Pancreas (tissue), 10 donors: ENCODE measurements around the gene TBC1D9. TPM values are rescaled to one million over a fixed set of nuclear protein-coding genes. Genes with fewer than 3 reads are reported as not detected.
A peak's percentile ranks its signal among the peaks of the same experiment; 100 is the strongest.

Experiments used
- ATAC-seq, 4 donors: fragments of 200-7000 bp; cut with Tn5 transposase; one replicate each; pipeline versions ENCODE4 v1.8.0 to v1.9.1; 2020; ENCODE audit warnings: mild to moderate bottlenecking in 4 of 4, moderate library complexity in 4 of 4
- DNase-seq, 6 donors: peaks; one replicate each; pipeline ENCODE4 v3.0.0-alpha.2; 2020
- FAIRE-seq: peaks from 2 replicates; lab custom pipeline; 2012; peaks lifted over from hg19 to GRCh38; lab: Jason Lieb, UNC
- H3K27ac ChIP-seq, 4 donors: fragments of 200-600 bp; sonication (generic); 1 replicate in 3 of 4; 2 replicates in 1 of 4; pipeline versions ENCODE4 v1.5.0 to v1.8.0; 2020
- H3K27me3 ChIP-seq, 4 donors: fragments of 200-600 bp; one replicate each; pipeline ENCODE4 v1.8.0; 2021
- H3K36me3 ChIP-seq, 3 donors: fragments of 200-600 bp; sonication (generic) in 1 of 3; one replicate each; pipeline versions ENCODE4 v1.5.0 to v1.8.0; 2020 to 2021
- H3K4me1 ChIP-seq, 3 donors: fragments of 200-600 bp; one replicate each; pipeline ENCODE4 v1.8.0; 2021
- H3K4me3 ChIP-seq, 4 donors: fragments of 200-600 bp; sonication (generic) in 2 of 4; one replicate each; pipeline versions ENCODE4 v1.5.0 to v1.8.0; 2020 to 2021
- H3K9me3 ChIP-seq, 4 donors: fragments of 200-600 bp; one replicate each; pipeline ENCODE4 v1.8.0; 2021
- CTCF ChIP-seq, 4 donors: fragments of 200-600 bp; sonication (generic) in 3 of 4; IDR thresholded peaks; one replicate each; pipeline versions ENCODE4 v1.5.0 to v1.8.0; 2021; ENCODE audit warnings: antibody characterized with exemption in 4 of 4
- WGBS, 2 donors: extraction: QIAGEN DNeasy Blood & Tissue Kit; methylation state at CpG; one replicate each; pipeline ENCODE4 v1.1.7; 2013; 5-methylcytosine and 5-hydroxymethylcytosine counted together
- intact Hi-C, 3 donors: fragments of 100-400 bp; cut with DNase I; formaldehyde crosslinking; loops; one replicate each; pipeline versions ENCODE4 v1.11.1 to v1.14.2; 2022
- polyA plus RNA-seq, 2 donors: library from polyadenylated mRNA; stranded (reverse); fragments of 200-250 nt; gene quantifications; one replicate each; pipeline ENCODE4 v1.2.3, GENCODE V29; 2013
- total RNA-seq, 6 donors: library from RNA; stranded (reverse); fragmentation: NEBNext Ultra II Directional in 4 of 6; extraction: Animal tissue kit (Norgen Biotek cat#: 25700) in 4 of 6; gene quantifications; one replicate each; pipeline versions ENCODE4 v1.2.1 to v1.2.4, GENCODE V29; 2021 to 2023
- donor health status: healthy with polysubstance abuse.
- donor health status: DM: no; HTN: no; CAD: no; lungs with moderate emphysema.
- donor health status: DM: no; HTN: no; CAD: no.
- donor health status: control.
- donor health status: control.
- donor health status: Bipolar disorder and iron deficiency.
- donor health status: DM: yes; HTN: yes; CAD: no.
- donor health status: DM: no; HTN: no; CAD: no.
- donor health status: DM: no; HTN: no; CAD: no.
- donor health status: DM: yes; HTN: yes; CAD: no.

The TBC1D9 gene
- total and polyA plus RNA-seq, 8 donors = 5.3 to 17.9 (median 9.8) TPM

- H3K4me3 ChIP-seq = no peak overlapping the region
- ATAC-seq = no peak
- H3K27ac ChIP-seq = no peak overlapping the region
- DNase-seq = no peak
- intact Hi-C loops = loop anchor here in 1 of 3 donors (10.0 kb wide), 1 partner anchor 248 kb away; no protein-coding TSS in a partner anchor
- FAIRE-seq = no peak
- peaks cover 0 to 4% (median 0%) of the 10 kb centered on the region in 4 donors for H3K27me3 ChIP-seq
- no peak for TF ChIP-seq CTCF (IDR thresholded peaks at IDR 0.05)
- no peaks in the 10 kb centered on the region for H3K9me3 ChIP-seq
- H3K4me1 ChIP-seq = no peaks in the 10 kb centered on the region
- H3K36me3 ChIP-seq = no peaks in the 10 kb centered on the region
- WGBS, 2 donors = 27 to 32% methylated on average over 1 of the region's 1 CpG
These were observed 143.8 kb downstream of the TBC1D9 start for GRCh38 chr4:140612357-140612756.

GRCh38 chr4:140611854-140612253 is 144.3 kb downstream of the TBC1D9 start:
- FAIRE-seq (no peak), DNase-seq (no peak), ATAC-seq (peak in 1 of 4 donors; percentile 47)
- no peak for TF ChIP-seq CTCF (IDR thresholded peaks at IDR 0.05)
- H3K27me3 ChIP-seq = peaks cover 0 to 4% (median 0%) of the 10 kb centered on the region in 4 donors
- H3K4me1 ChIP-seq = no peaks in the 10 kb centered on the region
- 73 to 77% methylated on average over 3 of the region's 3 CpGs for WGBS, 2 donors
- intact Hi-C loops = loop anchor here in 1 of 3 donors (10.0 kb wide), 1 partner anchor 247 kb away; no protein-coding TSS in a partner anchor
- no peak overlapping the region for H3K4me3 ChIP-seq
- H3K27ac ChIP-seq = no peak overlapping the region
- no peaks in the 10 kb centered on the region for H3K9me3 ChIP-seq
- no peaks in the 10 kb centered on the region for H3K36me3 ChIP-seq

GRCh38 chr4:140609548-140610425 is 146.4 kb downstream of the TBC1D9 start:
- 22 to 31% methylated on average over 6 of the region's 6 CpGs for WGBS, 2 donors
- no peaks in the 10 kb centered on the region for H3K36me3 ChIP-seq
- no peaks in the 10 kb centered on the region for H3K9me3 ChIP-seq
- intact Hi-C loops = loop anchor here in 2 of 3 donors (10.0 kb wide), 2 partner anchors 245 kb away; no protein-coding TSS in a partner anchor
- DNase-seq (peak in 2 of 6 donors; percentile 14 to 36), ATAC-seq (peak; percentile 61 to 92 (median 90)), FAIRE-seq (peak; percentile 32)
- TF ChIP-seq CTCF (IDR thresholded peaks at IDR 0.05) = peak in 3 of 4 donors; percentile 11 to 36 (median 19)
- H3K27ac ChIP-seq = no peak overlapping the region
- no peaks in the 10 kb centered on the region for H3K4me1 ChIP-seq
- H3K4me3 ChIP-seq = no peak overlapping the region
- H3K27me3 ChIP-seq = peaks cover 0 to 4% (median 0%) of the 10 kb centered on the region in 4 donors

- ATAC-seq (no peak), DNase-seq (no peak), FAIRE-seq (no peak)
- Histone ChIP-seq H3K36me3 (no peaks in the 10 kb centered on the region), H3K4me1 (no peaks in the 10 kb centered on the region), H3K9me3 (no peaks in the 10 kb centered on the region), H3K27me3 (peaks cover 0 to under 1% (median 0%) of the 10 kb centered on the region in 4 donors), H3K4me3 (no peak overlapping the region), H3K27ac (no peak overlapping the region)
- WGBS, 2 donors = 83 to 84% methylated on average over 4 of the region's 4 CpGs
- no peak for TF ChIP-seq CTCF (IDR thresholded peaks at IDR 0.05)
- intact Hi-C loops = loop anchor here in 1 of 3 donors (10.0 kb wide), 1 partner anchor 247 kb away; no protein-coding TSS in a partner anchor
These were observed 148.3 kb downstream of the TBC1D9 start for GRCh38 chr4:140607852-140608251.
